GM10248 (cell line): ENCODE measurements around the gene GRIK1.

Source experiments
- CTCF ChIA-PET: fragments of 300-600 bp; sonication (Branson Sonifier 250); formaldehyde crosslinking; extraction: SDS; loops from one replicate; lab custom pipeline; 2021; ENCODE audit warnings: antibody characterized with exemption; lab: Yijun Ruan, JAX
- POLR2A ChIA-PET: fragments of 350-650 bp; sonication (Branson Sonifier 250); formaldehyde crosslinking; extraction: SDS; loops from one replicate; lab custom pipeline; 2020; ENCODE audit warnings: antibody characterized with exemption; lab: Yijun Ruan, JAX
- DNase-seq: peaks from one replicate; pipeline ENCODE4 v3.0.0; 2012; ENCODE audit errors: extremely low spot score
- CTCF ChIP-seq: IDR thresholded peaks from 2 replicates; pipeline ENCODE4 v1.5.1; 2012; ENCODE audit warnings: mild to moderate bottlenecking, low read depth; ENCODE audit errors: extremely low read depth, missing control alignments, control extremely low read depth

GRIK1 gene

GRCh38 chr21:29786496-29787360, 153.1 kb downstream of the GRIK1 start:
- POLR2A ChIA-PET: no interaction called here
- TF ChIP-seq CTCF: no peak

GRCh38 chr21:29777160-29777559, 162.6 kb downstream of the GRIK1 start:
- no peak for DNase-seq
- ChIA-PET POLR2A (no interaction called here), CTCF (no interaction called here)
- TF ChIP-seq CTCF: no peak

More at GRCh38 chr21:29786496-29787360, 153.1 kb downstream of the GRIK1 start:
- CTCF ChIA-PET: no interaction called here
- DNase-seq: no peak

GRCh38 chr21:29775462-29775861, 164.3 kb downstream of the GRIK1 start:
- CTCF ChIA-PET: interaction anchor here (1.1 kb wide), 1 partner anchor 296 kb away, joined by 3 read pairs; no protein-coding TSS in a partner anchor
- DNase-seq: no peak
- POLR2A ChIA-PET: no interaction called here
- no peak for TF ChIP-seq CTCF

- POLR2A ChIA-PET: no interaction called here
- no peak for DNase-seq
- CTCF ChIA-PET: no interaction called here
- TF ChIP-seq CTCF: no peak
Observed at GRCh38 chr21:29771491-29772066, 168.2 kb downstream of the GRIK1 start.

GRCh38 chr21:29763674-29764073, 176.1 kb downstream of the GRIK1 start:
- no peak for DNase-seq
- no peak for TF ChIP-seq CTCF
- POLR2A ChIA-PET: no interaction called here
- CTCF ChIA-PET: interaction anchor here (1.4 kb wide), 1 partner anchor 12 kb away, joined by 3 read pairs; no protein-coding TSS in a partner anchor

GRCh38 chr21:29762570-29763082, 177.2 kb downstream of the GRIK1 start:
- no peak for DNase-seq
- POLR2A ChIA-PET: no interaction called here
- CTCF ChIA-PET: interaction anchor here (1.0 to 1.5 kb wide), 2 partner anchors 11 to 73 kb away, joined by 3 read pairs; no protein-coding TSS in a partner anchor
- no peak for TF ChIP-seq CTCF
